Duodenal mucosa (tissue), 2 donors: ENCODE data around the gene DPY19L1.

Source experiments
- H3K27ac ChIP-seq: one replicate; pipeline ENCODE4 v1.7.0; 2013; ENCODE audit warnings: low read depth, low read length
- H3K27me3 ChIP-seq, 2 donors: one replicate each; pipeline ENCODE4 v1.7.0; 2013; ENCODE audit warnings: low read length in 2 of 2, control low read depth in 1 of 2; ENCODE audit not compliant: insufficient read depth in 2 of 2, control insufficient read depth in 1 of 2
- H3K36me3 ChIP-seq, 2 donors: one replicate each; pipeline ENCODE4 v1.7.0; 2013; ENCODE audit warnings: low read length in 2 of 2, control low read depth in 1 of 2; ENCODE audit not compliant: insufficient read depth in 2 of 2, control insufficient read depth in 1 of 2
- H3K4me1 ChIP-seq, 2 donors: one replicate each; pipeline ENCODE4 v1.7.0; 2013; ENCODE audit warnings: low read length in 2 of 2, control low read depth in 1 of 2; ENCODE audit not compliant: insufficient read depth in 2 of 2, control insufficient read depth in 1 of 2
- H3K4me3 ChIP-seq, 2 donors: one replicate each; pipeline ENCODE4 v1.7.0; 2013; ENCODE audit warnings: low read length in 2 of 2, low read depth in 1 of 2
- H3K9ac ChIP-seq, 2 donors: one replicate each; pipeline ENCODE4 v1.7.0; 2013; ENCODE audit warnings: low read length in 2 of 2, low read depth in 1 of 2
- H3K9me3 ChIP-seq, 2 donors: one replicate each; pipeline ENCODE4 v1.7.0; 2013; ENCODE audit warnings: low read length in 2 of 2, control low read depth in 1 of 2; ENCODE audit not compliant: control insufficient read depth in 1 of 2

The DPY19L1 gene

DNA sequence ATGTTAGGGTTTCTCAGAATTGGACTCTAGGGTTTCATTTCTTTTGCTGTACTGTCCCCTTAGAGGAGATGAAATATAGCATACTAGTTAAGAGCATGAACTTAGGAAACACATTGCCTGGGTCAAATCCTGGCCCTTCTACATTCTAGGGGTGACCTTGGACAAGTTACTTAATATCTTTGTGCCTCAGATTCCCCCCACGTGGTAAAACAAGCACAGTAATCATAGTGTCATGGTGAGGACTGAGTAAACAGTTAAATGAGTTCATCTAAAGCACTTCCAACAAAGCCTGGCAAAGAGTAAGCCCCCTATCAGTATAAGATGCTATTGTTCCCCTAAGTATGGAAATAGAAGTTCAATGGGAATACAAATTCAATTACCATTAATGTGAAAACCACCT lies 5.1 kb downstream of the DPY19L1 start:
- Histone ChIP-seq H3K27me3 (no peaks in the 10 kb centered on the region), H3K27ac (no peak overlapping the region), H3K4me3 (no peak overlapping the region), H3K9me3 (no peaks in the 10 kb centered on the region), H3K36me3 (no peaks in the 10 kb centered on the region), H3K9ac (no peak overlapping the region), H3K4me1 (peaks cover 17 to 18% of the 10 kb centered on the region in 2 donors)

DNA sequence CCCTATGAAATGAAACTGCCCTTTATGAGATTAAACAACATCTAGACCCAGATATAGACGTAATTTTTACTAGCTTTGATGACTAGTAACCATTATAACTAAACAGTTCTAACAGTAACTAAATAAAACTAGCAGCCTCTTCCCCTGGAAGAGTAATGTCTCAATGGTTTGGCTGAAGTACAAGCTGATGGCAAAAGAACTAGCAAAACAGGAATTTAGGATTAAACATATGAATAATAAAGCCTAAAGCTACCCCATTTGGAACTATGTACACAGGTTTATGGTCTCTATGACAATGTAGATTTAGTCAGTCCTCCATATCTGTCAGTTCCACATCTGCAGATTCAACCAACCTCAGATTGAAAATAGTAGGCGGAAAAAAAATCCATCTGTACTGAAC lies 6.4 kb downstream of the DPY19L1 start:
- no peaks in the 10 kb centered on the region for H3K36me3 ChIP-seq
- H3K4me3 ChIP-seq = no peak overlapping the region
- no peak overlapping the region for H3K27ac ChIP-seq
- H3K9me3 ChIP-seq = no peaks in the 10 kb centered on the region
- no peak overlapping the region for H3K9ac ChIP-seq
- H3K27me3 ChIP-seq = no peaks in the 10 kb centered on the region
- peaks cover 10 to 12% of the 10 kb centered on the region in 2 donors for H3K4me1 ChIP-seq

DNA sequence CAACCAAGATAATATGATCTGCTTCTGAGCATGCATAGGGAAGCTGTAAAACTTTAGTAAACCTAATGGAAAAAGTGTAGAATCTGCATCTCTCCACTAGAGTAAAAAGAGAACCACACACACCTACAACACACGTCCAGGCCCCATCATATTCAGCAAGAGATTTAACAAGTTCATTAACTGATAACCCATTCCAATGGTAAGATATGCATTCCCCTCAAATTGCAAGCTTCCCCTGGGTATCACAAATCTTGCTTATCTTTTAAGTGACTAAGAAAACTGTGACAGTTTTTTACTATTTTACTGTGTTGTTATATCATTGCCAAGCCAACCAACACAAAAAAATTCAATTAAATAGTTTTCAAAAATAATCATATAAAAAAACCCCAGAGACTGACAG lies 8.0 kb downstream of the DPY19L1 start:
- no peaks in the 10 kb centered on the region for H3K27me3 ChIP-seq

DNA sequence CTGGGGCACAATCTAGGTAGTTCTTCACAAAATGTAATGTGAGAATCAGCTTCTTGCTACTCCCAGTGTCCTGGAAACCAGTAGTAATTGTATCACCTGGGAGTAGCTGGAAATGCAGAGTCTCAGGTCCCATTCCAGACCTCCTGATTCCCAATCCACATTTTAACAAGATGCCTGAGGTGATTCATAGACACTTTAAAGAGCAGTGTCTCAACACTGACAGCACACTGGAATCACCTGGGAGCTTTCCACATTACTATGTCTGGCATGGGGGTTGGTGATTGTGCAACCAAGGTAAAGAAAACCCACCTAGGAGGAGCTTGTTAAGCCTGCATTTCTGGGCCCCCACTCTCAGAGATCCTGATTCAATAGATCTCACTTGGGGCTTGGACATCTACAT lies 11.1 kb downstream of the DPY19L1 start:
- Histone ChIP-seq H3K4me3 (no peak overlapping the region), H3K27me3 (no peaks in the 10 kb centered on the region), H3K9ac (no peak overlapping the region), H3K27ac (no peak overlapping the region), H3K4me1 (no peaks in the 10 kb centered on the region), H3K36me3 (no peaks in the 10 kb centered on the region), H3K9me3 (no peaks in the 10 kb centered on the region)

More for the DNA sequence above, 8.0 kb downstream of the DPY19L1 start:
- no peaks in the 10 kb centered on the region for H3K4me1 ChIP-seq
- no peak overlapping the region for H3K9ac ChIP-seq
- H3K4me3 ChIP-seq = no peak overlapping the region
- H3K27ac ChIP-seq = no peak overlapping the region
- H3K36me3 ChIP-seq = no peaks in the 10 kb centered on the region
- no peaks in the 10 kb centered on the region for H3K9me3 ChIP-seq

DNA sequence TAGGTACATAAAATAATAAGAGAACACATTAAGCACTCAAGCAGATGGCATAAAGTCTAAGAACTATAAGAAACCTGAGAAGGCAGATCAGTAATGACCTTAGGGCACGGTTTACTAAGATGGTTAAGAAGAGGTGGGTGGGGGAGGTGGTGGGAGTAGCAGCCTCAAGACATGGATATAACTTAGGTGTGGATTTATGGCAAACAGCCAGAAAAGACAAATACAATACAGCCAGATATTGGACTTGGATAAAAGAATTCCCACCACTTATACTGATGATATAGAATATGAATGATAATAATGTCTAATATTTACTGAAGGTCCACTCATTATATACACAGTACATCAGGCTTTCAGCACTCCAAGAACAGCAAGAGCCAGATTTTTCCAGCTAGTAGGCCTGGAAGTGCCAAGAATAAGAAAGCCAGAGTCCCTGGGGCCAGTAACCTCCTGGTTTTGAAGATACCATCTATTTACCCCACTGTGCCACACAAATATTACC lies 11.9 kb downstream of the DPY19L1 start:
- Histone ChIP-seq H3K4me3 (no peak overlapping the region), H3K9me3 (no peaks in the 10 kb centered on the region), H3K27ac (no peak overlapping the region), H3K36me3 (no peaks in the 10 kb centered on the region), H3K9ac (no peak overlapping the region), H3K4me1 (no peaks in the 10 kb centered on the region), H3K27me3 (no peaks in the 10 kb centered on the region)

DNA sequence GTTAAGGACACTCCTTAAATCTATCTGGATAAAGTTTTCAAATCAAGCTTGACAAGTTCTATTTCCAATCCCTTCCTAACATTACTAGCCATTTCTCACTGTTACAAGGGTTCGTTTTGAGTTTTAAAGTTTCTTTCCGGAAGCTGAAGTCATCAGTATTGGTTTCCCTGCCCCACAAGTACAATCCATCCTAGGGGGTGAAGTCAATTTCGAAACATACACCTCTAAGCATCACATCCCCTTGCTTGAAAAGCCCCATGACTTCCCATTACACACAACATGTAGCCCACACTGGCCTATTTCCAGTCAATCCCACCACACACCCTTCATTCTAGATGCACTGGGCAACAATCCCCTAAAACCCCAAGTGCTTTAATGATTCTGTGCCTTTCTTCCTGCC lies 13.0 kb downstream of the DPY19L1 start:
- no peaks in the 10 kb centered on the region for H3K27me3 ChIP-seq
- no peak overlapping the region for H3K27ac ChIP-seq
- H3K9me3 ChIP-seq = no peaks in the 10 kb centered on the region
- no peak overlapping the region for H3K9ac ChIP-seq
- H3K4me1 ChIP-seq = no peaks in the 10 kb centered on the region
- no peak overlapping the region for H3K4me3 ChIP-seq
- H3K36me3 ChIP-seq = no peaks in the 10 kb centered on the region

DNA sequence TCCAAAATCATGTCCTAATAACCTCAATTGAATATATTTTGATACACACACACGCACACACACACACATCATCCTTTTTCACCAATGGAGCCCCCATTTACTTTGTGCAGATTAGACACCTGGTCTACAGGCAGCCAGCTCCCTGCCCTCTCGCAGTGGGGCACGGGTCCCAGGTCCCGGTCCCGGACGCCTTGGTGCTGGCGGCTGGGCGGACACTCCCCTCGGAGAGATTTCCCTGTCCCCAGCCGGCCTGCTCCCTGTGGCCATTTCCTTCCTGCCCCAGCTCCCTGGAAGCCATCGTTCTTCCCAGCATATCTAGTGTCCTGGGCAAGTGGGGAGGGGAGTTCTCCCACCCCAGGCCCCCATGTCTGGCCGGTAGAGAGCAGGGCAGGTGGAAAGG lies 14.6 kb downstream of the DPY19L1 start:
- H3K4me3 ChIP-seq = no peak overlapping the region
- no peaks in the 10 kb centered on the region for H3K36me3 ChIP-seq
- no peak overlapping the region for H3K9ac ChIP-seq
- no peaks in the 10 kb centered on the region for H3K4me1 ChIP-seq
- no peaks in the 10 kb centered on the region for H3K9me3 ChIP-seq
- no peaks in the 10 kb centered on the region for H3K27me3 ChIP-seq
- no peak overlapping the region for H3K27ac ChIP-seq

DNA sequence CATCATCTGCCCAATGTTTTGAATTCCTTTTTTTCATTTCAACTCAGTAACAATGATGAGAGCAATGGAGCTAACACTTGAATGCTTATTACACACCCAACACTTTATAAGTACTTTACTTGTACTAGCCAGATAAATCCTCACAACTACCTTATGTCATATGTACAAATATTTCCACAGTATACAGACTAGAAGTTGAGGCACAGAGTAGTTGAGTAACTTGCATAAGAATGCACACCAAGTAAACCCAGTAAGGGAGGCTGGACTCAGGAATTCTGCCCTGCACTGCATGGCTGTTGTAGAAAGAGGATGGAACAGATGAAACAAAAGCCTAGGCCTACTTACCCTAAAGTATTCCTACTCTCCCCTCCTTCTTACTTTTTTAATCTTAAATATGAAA lies 15.8 kb downstream of the DPY19L1 start:
- Histone ChIP-seq H3K4me3 (no peak overlapping the region), H3K9me3 (no peaks in the 10 kb centered on the region), H3K4me1 (no peaks in the 10 kb centered on the region), H3K36me3 (no peaks in the 10 kb centered on the region), H3K27me3 (no peaks in the 10 kb centered on the region), H3K9ac (no peak overlapping the region), H3K27ac (no peak overlapping the region)

- H3K9ac ChIP-seq = no peak overlapping the region
- H3K9me3 ChIP-seq = no peaks in the 10 kb centered on the region
- no peak overlapping the region for H3K4me3 ChIP-seq
- H3K4me1 ChIP-seq = no peaks in the 10 kb centered on the region
- peaks cover 0 to 1% of the 10 kb centered on the region in 2 donors for H3K36me3 ChIP-seq
- H3K27ac ChIP-seq = no peak overlapping the region
- H3K27me3 ChIP-seq = no peaks in the 10 kb centered on the region
Observed at GRCh38 chr7:35019801-35020200, 17.5 kb downstream of the DPY19L1 start.

DNA sequence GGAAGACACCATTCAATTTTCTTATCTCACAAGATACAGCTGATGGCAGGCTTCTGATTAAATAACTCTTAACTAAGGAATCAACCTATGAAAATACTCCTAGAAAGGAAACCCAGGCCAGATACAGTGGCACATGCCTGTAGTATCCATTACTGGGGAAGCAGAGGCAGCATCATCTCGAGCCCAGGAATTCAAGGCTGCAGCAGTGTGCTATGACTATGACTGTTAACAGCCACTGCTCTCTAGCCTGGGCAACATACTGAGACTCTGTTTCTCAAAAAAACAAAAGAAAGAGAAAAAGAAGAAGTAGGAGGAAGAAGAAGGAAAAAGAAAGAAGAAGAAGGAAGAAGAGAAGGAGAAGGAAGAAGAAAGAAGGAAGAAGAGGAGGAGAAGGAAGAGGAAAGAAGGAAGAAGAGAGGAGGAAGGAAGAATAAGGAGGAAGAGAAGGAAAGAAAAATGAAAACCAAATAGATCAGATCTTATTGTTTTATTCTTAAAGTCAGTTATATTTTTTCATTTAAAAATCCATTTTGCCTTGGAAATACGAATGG lies 18.0 kb downstream of the DPY19L1 start:
- H3K9me3 ChIP-seq = no peaks in the 10 kb centered on the region
- H3K9ac ChIP-seq = no peak overlapping the region
- no peaks in the 10 kb centered on the region for H3K27me3 ChIP-seq
- peaks cover 0 to 3% of the 10 kb centered on the region in 2 donors for H3K36me3 ChIP-seq
- no peaks in the 10 kb centered on the region for H3K4me1 ChIP-seq
- no peak overlapping the region for H3K27ac ChIP-seq
- H3K4me3 ChIP-seq = no peak overlapping the region
